GM21723 (cell line): ENCODE results near the gene RCE1.
A peak's percentile ranks its signal among the peaks of the same experiment; 100 is the strongest.

Experiments used
- ATAC-seq: cut with Tn5 transposase; IDR thresholded peaks from one replicate; pipeline ENCODE4 v1.9.1; 2021; ENCODE audit warnings: mild to moderate bottlenecking, moderate library complexity; ENCODE audit not compliant: unreplicated experiment

RCE1 gene

DNA sequence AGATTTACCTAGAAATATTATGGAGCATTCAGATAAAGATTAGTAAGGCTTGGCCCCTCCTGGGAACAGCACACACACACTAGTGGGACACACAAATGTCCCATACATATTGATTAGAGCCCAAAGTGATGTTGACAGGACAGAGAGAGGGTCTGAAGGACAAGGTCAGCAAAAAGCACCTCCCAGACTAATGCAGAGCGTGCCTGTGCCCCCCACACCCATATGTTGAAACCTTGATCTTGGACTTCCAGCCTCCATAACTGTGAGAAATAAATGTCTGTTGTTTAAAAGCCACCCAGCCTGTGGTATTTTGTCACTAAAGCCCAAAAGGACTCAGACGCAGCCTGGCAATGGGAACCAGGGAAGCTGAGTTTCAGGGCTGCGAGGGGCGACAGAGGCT lies 41.2 kb downstream of the RCE1 start:
- no peak for ATAC-seq

GRCh38 chr11:66885469-66885868 lies 42.2 kb downstream of the RCE1 start:
- no peak for ATAC-seq

GRCh38 chr11:66885950-66886440 lies 42.8 kb downstream of the RCE1 start:
- no peak for ATAC-seq

GRCh38 chr11:66886671-66887221 lies 43.5 kb downstream of the RCE1 start:
- no peak for ATAC-seq

DNA sequence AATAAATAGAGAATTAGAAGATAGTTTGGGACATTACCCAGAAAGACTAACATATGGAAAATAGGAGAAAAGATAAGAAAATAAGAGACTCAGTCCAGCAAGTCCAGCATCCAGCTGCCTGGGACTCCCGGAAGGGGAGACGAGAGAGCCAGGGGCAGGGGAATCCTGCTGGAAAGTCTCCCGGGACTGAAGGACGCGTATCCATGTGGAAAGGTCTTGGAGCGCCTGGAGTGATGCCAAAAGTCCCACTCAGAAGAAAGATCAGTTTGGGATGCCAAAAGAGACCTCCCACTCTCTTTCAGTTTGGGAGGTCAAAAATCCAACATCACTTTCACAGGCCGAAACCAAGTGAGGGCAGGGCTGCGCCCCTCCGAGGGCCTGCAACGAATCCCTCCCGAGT lies 44.3 kb downstream of the RCE1 start:
- ATAC-seq = no peak

- no peak for ATAC-seq
These were observed 45.0 kb downstream of the RCE1 start for GRCh38 chr11:66888282-66888681.

DNA sequence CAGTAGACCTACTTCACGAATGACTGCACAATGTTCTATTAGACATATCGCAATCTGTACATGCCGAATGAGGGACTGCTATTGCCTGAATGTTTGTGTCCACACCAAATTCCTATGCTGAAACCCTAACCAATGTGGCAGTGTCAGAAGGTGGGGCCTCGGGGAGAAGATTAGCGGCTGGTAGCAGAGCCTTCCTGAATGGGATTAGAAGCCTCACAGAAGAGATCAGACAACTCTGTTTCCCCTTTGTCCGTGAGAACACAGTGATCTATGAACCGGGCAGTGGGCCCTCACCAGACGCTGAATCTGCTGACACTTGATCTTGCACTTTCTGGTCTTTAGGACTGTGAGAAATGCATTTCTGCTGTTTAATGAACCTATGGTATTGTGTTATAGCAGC lies 46.7 kb downstream of the RCE1 start:
- ATAC-seq = no peak

- ATAC-seq = peak; percentile 94
These were observed 48.8 kb downstream of the RCE1 start for GRCh38 chr11:66891851-66892660.

- no peak for ATAC-seq
These were observed 49.7 kb downstream of the RCE1 start for GRCh38 chr11:66892911-66893310.

DNA sequence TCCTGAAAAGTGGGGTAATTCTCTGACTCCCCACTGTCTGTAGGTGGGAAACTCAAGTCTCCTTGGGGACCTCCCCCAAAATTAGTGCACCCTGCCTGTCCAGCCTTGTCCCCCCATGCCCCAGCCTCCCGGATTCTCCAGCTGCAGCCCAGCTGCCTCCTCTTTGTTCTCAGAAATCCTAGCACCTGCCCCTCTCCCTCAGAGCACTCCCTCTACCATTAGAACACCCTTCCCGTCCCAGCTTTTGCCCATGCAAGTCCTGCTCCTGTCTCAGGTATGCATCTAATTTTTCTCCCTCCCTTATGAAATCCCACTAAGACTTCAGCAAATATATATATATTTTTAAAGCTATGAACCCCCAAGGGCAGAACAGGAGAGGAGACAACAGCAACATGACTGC lies 50.9 kb downstream of the RCE1 start:
- no peak for ATAC-seq
